Spinal cord (tissue), 10 donors: Measurements from ENCODE around the gene LURAP1L. TPM values are rescaled to one million over a fixed set of nuclear protein-coding genes. Genes with fewer than 3 reads are reported as not detected.

ENCODE experiments used
- DNase-seq, 6 donors: peaks; one replicate each; pipeline versions ENCODE4 v3.0.0 to v3.0.0-alpha.2; 2013 to 2015; ENCODE audit warnings: low spot score in 6 of 6, low read depth in 4 of 6
- H3K27ac ChIP-seq: one replicate; pipeline ENCODE4 v1.5.1; 2013; ENCODE audit warnings: low read depth, low read length, control low read depth
- H3K27me3 ChIP-seq: one replicate; pipeline ENCODE4 v1.6.1; 2013; ENCODE audit warnings: low read length; ENCODE audit not compliant: control insufficient read depth, insufficient read depth
- H3K36me3 ChIP-seq: one replicate; pipeline ENCODE4 v1.6.1; 2013; ENCODE audit warnings: low read length; ENCODE audit not compliant: control insufficient read depth, insufficient read depth
- H3K4me1 ChIP-seq: one replicate; pipeline ENCODE4 v1.6.1; 2013; ENCODE audit warnings: low read length; ENCODE audit not compliant: control insufficient read depth, insufficient read depth
- H3K4me3 ChIP-seq: one replicate; pipeline ENCODE4 v1.5.1; 2013; ENCODE audit warnings: low read depth, low read length, control low read depth
- H3K9me3 ChIP-seq: one replicate; pipeline ENCODE4 v1.6.1; 2013; ENCODE audit warnings: low read length; ENCODE audit not compliant: control insufficient read depth, insufficient read depth
- WGBS: methylation state at CpG from one replicate; pipeline ENCODE4 v1.1.5; 2013; ENCODE audit warnings: missing lambda C conversion rate; ENCODE audit not compliant: insufficient coverage; 5-methylcytosine and 5-hydroxymethylcytosine counted together
- polyA plus RNA-seq, 2 donors: library from polyadenylated mRNA; unstranded; fragments of 120-200 nt; gene quantifications; one replicate each; pipeline ENCODE4 v1.2.1, GENCODE V29; 2013; ENCODE audit not compliant: insufficient read length in 2 of 2
- total RNA-seq, 2 donors: library from RNA; depleted of rRNA in 1 of 2; stranded (reverse); fragments of 120-200 nt in 1 of 2; fragments of >200 nt in 1 of 2; gene quantifications; one replicate each; pipeline versions ENCODE4 v1.2.3 to v1.2.4, GENCODE V29; 2013 to 2014
- donor health status: healthy.

Gene LURAP1L
- total and polyA plus RNA-seq, 4 donors: 5.7 to 14.7 (median 13.8) TPM

DNA sequence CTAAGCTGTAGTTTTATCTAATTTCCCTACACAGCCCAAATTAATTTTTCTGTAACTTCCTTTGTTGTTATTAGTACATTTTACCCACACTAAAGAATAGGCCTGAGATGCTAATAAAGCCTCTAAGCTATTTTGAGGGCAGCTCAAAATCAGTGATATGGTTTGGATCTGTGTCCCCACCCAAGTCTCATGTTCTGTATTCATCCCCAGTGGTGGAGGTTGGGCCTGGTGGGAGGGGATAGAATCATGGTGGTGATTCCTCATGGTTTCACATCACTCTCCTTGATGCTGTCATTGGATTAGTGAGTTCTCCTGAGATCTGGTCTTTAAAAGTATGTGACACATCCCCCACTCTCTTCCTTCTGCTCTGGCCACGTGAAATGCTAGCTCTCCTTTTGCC lies 27.3 kb downstream of the LURAP1L start:
- no peak overlapping the region for H3K4me3 ChIP-seq
- H3K36me3 ChIP-seq: no peaks in the 10 kb centered on the region
- peaks cover 2% of the 10 kb centered on the region for H3K9me3 ChIP-seq
- no peak overlapping the region for H3K27ac ChIP-seq
- DNase-seq: no peak
- H3K4me1 ChIP-seq: no peaks in the 10 kb centered on the region
- WGBS: 80% methylated on average over 1 of the region's 1 CpG
- no peaks in the 10 kb centered on the region for H3K27me3 ChIP-seq

DNA sequence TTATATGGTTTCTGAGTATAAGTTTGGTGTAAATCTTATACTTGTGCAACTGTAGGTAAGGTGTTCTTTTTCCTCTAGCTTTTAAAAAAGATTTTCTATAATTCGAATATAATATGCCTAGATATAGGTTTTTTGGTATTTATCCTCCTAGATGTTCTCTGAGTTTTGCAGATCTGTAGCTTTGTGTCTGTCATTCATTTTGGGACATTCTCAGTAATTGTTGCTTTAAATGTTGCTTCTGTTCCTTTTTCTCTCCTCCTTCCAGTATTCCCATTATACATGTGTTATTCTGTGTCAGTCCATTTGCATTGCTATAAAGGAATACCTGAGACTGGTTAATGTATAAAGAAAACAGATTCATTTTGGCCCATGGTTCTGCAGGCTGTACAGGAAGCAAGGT lies 33.7 kb downstream of the LURAP1L start:
- H3K36me3 ChIP-seq: no peaks in the 10 kb centered on the region
- no peak for DNase-seq
- H3K27ac ChIP-seq: no peak overlapping the region
- no peak overlapping the region for H3K4me3 ChIP-seq
- H3K9me3 ChIP-seq: peaks cover 3% of the 10 kb centered on the region
- no peaks in the 10 kb centered on the region for H3K4me1 ChIP-seq
- WGBS: no CpG with 5 or more reads among the region's 1 CpG
- no peaks in the 10 kb centered on the region for H3K27me3 ChIP-seq

DNA sequence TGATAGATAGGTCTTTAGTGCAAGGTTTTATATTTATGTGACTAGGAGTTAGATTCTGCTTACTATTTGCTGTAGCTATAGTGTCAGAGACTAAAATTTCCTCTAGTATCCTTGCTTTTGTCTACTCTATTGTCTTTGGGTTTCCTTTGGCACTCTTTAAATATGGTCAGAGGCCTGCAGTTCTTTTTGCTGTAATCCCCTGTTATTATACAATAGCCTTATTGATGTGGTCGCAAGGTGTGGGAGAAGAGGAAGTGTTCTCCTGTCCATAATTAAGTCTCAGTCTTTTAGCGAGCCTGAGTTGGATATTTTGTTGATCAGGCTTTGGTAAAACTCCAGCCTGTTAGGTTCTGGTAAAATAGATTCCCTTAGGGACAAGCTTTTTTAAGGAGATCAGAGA lies 34.9 kb downstream of the LURAP1L start:
- Histone ChIP-seq H3K27ac (no peak overlapping the region), H3K36me3 (no peaks in the 10 kb centered on the region), H3K9me3 (peaks cover 3% of the 10 kb centered on the region), H3K4me1 (no peaks in the 10 kb centered on the region), H3K27me3 (no peaks in the 10 kb centered on the region), H3K4me3 (no peak overlapping the region)
- no peak for DNase-seq
- 60% methylated on average over 2 of the region's 2 CpGs for WGBS

DNA sequence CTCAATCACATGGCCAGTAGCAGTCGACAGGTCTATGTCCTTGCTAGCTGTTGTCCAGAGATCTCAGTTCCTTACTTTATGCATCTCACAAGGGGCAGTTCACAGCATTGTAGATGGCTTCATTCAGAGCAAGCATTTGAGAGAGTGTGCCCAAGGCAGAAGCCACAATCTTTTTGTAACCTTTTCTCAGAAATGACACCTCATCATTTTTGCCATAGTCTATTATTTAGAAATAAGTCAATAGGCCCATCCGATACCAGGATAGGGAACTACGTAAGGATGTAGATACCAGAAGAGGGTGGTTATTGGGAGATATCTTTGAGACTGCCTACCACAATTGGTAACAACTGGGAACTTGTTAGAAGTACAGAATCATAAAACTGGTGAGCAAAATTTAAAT lies 37.1 kb downstream of the LURAP1L start:
- no peak for DNase-seq
- H3K9me3 ChIP-seq: peaks cover 2% of the 10 kb centered on the region
- no peaks in the 10 kb centered on the region for H3K27me3 ChIP-seq
- H3K27ac ChIP-seq: no peak overlapping the region
- WGBS: 100% methylated on average over 1 of the region's 3 CpGs
- no peaks in the 10 kb centered on the region for H3K4me1 ChIP-seq
- H3K4me3 ChIP-seq: no peak overlapping the region
- no peaks in the 10 kb centered on the region for H3K36me3 ChIP-seq

DNA sequence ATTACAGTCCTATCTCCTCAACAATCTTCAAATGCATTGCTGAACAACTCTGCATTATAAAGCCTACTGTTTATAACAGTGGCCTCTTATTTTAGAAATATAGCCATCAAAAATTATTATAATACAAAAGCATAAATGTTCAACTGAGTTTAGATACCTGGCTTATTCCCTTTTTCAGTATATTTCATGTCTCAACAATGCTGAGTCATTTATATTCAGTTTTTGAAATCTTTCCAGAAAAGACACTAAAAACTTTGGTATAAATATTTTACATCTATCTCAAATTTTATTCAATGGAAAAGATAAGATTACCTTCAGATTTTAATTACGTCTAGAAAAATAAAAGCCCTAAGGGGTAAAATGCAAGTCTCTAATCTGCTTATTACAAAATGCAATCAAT lies 37.9 kb downstream of the LURAP1L start:
- Histone ChIP-seq H3K9me3 (no peaks in the 10 kb centered on the region), H3K4me1 (peaks cover 1% of the 10 kb centered on the region), H3K4me3 (no peak overlapping the region), H3K27ac (no peak overlapping the region), H3K36me3 (no peaks in the 10 kb centered on the region), H3K27me3 (no peaks in the 10 kb centered on the region)
- WGBS: no CpG with 5 or more reads among the region's 1 CpG
- no peak for DNase-seq

DNA sequence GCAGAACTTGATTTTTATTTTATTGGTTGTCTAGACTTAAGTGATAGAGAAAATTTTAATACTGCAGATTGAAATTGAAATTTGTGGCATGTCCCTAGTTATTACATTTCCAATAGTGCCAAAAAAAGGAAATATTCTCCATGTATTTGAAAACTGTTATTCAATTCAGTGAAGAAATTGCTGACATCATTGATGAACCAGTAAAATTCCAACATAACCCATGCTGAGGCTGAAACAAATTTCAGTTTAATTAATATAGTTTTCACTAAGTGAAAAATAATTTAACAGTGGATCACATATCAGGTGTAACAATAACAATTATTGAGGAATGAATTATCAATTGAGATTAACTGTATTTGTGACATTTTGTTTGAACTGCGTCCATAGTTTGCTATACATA lies 38.7 kb downstream of the LURAP1L start:
- H3K27ac ChIP-seq: peak overlapping the region; percentile 85
- no peak overlapping the region for H3K4me3 ChIP-seq
- no peaks in the 10 kb centered on the region for H3K27me3 ChIP-seq
- H3K9me3 ChIP-seq: no peaks in the 10 kb centered on the region
- peaks cover 6% of the 10 kb centered on the region for H3K4me1 ChIP-seq
- DNase-seq: no peak
- WGBS: no CpG with 5 or more reads among the region's 1 CpG
- no peaks in the 10 kb centered on the region for H3K36me3 ChIP-seq

DNA sequence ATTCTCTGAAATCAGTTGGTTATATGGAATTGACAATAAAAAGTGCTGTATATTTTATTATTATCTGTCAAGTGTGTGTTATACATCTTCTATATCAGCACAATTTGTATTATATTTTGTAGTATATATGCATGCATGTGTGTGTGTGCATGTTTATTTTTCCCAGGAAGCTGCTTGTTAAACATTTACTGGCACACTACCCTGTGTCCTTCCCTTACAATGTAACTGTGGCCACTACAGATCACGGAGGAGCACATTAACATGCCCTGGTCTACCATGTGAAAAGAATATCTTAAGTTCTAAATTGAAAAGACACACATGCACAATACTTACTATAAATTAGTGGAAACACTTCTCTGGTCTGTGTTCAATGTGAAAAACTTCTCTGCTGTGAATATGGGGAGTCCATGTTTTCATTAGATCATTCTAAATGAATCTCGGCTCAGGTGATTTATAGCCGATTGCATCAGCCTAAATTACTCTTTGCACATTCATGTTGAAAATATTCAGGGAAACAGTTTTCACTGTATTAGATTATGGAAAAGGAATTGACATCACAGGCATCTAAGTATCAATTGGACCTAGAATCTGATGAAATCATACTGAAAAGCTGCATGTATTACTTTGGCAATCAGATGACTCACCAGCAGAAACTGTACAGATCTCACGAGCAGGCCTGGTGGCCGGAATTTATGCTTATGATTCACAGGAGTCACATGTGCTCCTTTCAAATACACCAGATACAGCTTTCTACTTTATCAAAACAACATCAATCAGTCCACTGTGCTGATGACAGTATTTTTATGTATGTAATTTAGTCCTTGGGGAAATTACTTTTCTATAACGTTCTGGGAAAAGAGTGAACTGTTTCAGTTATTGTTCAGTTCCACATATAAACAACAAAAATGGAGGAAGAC lies 39.4 kb downstream of the LURAP1L start:
- Histone ChIP-seq H3K4me1 (peaks cover 6% of the 10 kb centered on the region), H3K9me3 (no peaks in the 10 kb centered on the region), H3K36me3 (no peaks in the 10 kb centered on the region), H3K27ac (peak overlapping the region; percentile 85), H3K4me3 (no peak overlapping the region), H3K27me3 (no peaks in the 10 kb centered on the region)
- peak; percentile 20 to 86 (median 47) for DNase-seq
- WGBS: 10% methylated on average over 3 of the region's 6 CpGs

DNA sequence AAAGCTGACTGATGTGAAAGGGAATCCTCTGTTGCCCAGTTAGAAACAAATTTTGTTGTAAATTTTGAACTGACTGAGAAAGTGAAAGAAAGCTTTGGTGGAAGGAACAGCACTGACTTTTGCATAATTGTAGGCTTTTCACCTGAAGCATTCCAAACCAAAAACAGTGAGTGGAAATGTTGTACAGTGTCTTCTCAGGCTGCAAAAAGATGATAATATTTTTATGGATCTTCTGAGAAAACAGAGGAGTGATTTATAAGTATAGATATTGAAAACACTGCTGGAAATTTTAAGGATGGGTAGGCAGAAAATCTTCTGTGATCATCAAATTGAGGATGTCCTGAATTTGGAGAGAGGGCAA lies 40.0 kb downstream of the LURAP1L start:
- peak overlapping the region; percentile 85 for H3K27ac ChIP-seq
- peaks cover 6% of the 10 kb centered on the region for H3K4me1 ChIP-seq
- H3K36me3 ChIP-seq: no peaks in the 10 kb centered on the region
- H3K9me3 ChIP-seq: no peaks in the 10 kb centered on the region
- no peaks in the 10 kb centered on the region for H3K27me3 ChIP-seq
- DNase-seq: no peak
- H3K4me3 ChIP-seq: no peak overlapping the region

DNA sequence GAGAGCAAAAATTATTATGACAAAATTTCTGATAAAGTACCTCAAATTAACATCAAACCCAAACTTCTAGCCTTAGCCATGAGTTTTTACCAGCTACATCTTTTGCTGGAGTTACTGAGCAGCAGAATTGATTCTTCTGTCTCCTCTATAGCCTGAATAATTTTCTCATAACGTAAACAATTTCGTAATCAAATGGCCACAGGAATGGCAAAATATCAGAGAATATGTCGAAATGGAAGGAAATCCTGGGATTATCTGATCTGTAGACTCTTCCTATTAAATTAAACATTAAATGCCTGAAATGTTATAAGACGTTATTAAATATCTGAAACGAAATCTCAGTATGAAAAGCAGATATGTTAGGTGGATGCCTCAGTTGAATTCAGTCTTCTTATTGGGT lies 41.1 kb downstream of the LURAP1L start:
- no CpG with 5 or more reads among the region's 5 CpGs for WGBS
- Histone ChIP-seq H3K27ac (no peak overlapping the region), H3K4me1 (peaks cover 6% of the 10 kb centered on the region)

DNA sequence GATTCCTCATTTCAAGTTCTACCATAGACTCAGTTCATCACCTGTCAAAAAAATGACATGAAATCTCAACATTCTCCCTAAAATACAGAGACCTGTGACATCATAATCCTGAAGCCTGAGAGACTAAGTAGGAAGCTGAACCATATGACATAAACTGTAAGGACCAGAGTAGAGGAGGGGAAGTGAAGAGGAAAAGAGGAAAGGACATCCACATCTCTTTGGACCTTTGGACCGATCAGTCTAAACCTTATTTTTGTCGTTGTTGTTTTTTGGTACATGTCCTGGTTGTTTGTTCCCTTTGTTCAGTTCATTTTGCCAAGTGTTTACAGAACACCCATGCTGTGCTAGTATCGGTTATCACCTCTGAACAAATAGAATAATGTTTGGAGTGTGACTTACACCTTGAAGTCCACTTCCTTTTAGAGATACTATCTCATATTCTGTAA lies 41.9 kb downstream of the LURAP1L start:
- peaks cover 6% of the 10 kb centered on the region for H3K4me1 ChIP-seq
- H3K27me3 ChIP-seq: no peaks in the 10 kb centered on the region
- no peaks in the 10 kb centered on the region for H3K9me3 ChIP-seq
- no CpG with 5 or more reads among the region's 3 CpGs for WGBS
- H3K27ac ChIP-seq: no peak overlapping the region
- no peaks in the 10 kb centered on the region for H3K36me3 ChIP-seq
- H3K4me3 ChIP-seq: no peak overlapping the region
- DNase-seq: no peak

More for the DNA sequence above, 41.1 kb downstream of the LURAP1L start:
- no peaks in the 10 kb centered on the region for H3K36me3 ChIP-seq
- H3K9me3 ChIP-seq: no peaks in the 10 kb centered on the region
- H3K27me3 ChIP-seq: no peaks in the 10 kb centered on the region
- no peak for DNase-seq
- no peak overlapping the region for H3K4me3 ChIP-seq
